ENCODE measurements around the gene HAND2.

HAND2 gene

GRCh38 chr4:173529477-173530325 is at the start of gene HAND2:
Gene HAND2 (minus strand): TSS chr4:173530229. CDS start chr4:173529289, 940 bp downstream.
- no peak for DNase-seq (ENCODE audit: low read depth)

DNA sequence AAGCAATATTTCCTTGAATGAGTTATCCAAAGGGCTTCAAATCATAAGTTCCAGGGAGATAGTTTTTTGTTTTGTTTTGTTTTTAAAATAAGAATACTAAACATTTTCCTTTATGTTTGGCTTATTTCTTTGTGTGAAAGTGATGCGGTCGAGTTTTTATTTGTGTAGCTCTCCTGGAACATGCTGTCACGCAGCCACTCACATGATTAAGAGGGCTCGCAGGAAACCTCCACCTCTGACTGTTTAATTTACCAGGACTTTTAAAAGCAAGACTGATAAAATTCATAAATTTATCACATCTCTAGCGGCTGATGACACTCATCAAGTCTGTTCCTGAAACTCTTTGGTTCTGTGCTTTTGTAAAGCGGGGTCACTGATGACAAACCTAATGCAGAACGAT is 48.9 kb upstream of the HAND2 start:
- no peak for DNase-seq (ENCODE audit: low read depth)

GRCh38 chr4:173577963-173578362 is 47.9 kb upstream of the HAND2 start:
- DNase-seq (ENCODE audit: low read depth) = no peak

- DNase-seq (ENCODE audit: low read depth) = no peak
Observed at GRCh38 chr4:173575482-173576152, 45.6 kb upstream of the HAND2 start.

DNA sequence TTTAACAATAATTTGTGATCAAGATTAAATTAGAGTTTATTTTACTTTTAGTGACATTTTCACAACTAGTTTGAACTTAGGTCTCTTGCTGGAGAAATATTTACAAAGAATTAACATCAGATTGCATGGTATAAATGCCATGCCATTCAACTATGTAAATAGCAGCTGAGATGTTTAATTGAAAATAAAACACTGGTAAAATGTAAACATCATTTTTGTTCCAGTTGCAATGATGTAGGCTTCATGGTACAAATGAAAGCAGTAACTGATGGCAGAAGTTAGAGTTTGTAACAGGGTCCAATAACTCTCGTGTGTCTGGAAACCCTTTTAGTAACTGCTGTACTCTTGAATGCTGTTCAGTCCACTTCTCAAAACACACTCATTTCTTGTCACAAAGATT is 43.7 kb upstream of the HAND2 start:
- DNase-seq (ENCODE audit: low read depth) = no peak

DNA sequence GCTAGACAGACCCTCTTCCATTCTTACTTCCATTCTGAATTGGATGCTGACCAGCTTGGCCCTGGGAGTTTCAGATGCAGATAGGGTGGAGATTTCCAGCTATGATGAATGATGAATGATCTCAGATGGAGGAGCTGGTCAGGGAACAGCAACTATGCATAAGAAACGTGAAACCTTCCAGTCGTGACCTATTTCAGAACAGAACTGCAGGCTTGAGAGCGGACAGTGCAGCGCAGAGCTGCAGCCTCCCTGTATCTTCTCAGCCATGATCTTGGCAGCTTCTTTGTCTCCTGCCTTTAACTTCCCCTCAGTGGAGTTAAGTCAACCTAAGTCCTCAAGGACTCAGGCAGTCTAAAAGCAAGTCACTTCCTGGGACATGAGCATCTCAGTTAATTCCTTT is 43.3 kb upstream of the HAND2 start:
- DNase-seq (ENCODE audit: low read depth) = no peak

DNA sequence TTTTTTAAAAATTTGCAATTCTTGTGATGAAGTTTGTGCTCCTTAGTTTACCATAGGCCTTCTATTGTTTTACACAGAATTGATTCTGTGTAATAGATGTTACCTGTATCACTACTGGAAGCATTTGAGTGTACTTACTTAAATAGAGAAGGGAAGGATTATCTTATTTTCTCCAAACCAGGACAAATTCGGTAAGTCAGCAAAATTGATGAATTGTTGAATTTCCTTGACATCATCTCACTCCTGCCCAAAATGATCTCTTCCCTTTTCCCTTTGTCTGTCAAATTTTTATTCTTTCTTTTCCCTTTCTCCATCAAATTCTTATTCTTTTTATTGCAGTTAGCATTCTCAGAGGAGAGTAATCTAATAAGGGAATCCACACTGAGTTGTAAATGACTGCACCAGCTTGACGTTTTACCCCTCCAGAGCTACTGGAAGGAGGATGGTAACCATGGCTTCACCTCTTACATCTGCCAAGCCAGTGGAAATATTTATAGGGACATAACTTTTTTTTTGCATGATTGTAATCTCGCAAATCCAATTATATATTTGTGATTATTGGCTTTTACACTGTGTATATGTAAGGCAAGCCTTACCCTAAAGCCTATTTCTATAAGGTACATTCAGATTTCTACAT is 42.6 kb upstream of the HAND2 start:
- no peak for DNase-seq (ENCODE audit: low read depth)

DNA sequence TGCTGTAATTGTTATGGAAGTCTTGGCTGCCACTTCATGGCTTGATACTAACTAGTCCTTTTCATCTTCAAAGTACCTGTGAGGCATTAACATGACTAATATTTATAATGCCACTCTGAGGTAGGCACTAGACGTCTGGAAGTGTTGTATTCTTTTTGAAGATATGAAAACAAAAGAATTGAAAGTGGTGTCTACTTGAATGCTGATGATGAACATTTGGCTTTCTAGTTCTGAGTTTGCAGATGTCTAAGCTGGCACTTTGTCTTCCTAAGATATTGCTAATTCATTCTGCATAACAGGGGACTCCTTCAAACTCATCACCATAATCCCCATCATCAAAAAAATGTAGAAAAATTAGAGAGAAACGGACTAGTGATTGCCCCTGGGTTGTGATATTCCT is 41.6 kb upstream of the HAND2 start:
- no peak for DNase-seq (ENCODE audit: low read depth)

- no peak for DNase-seq (ENCODE audit: low read depth)
Observed at GRCh38 chr4:173565281-173565680, 35.3 kb upstream of the HAND2 start.

GRCh38 chr4:173564461-173564860 is 34.4 kb upstream of the HAND2 start:
- no peak for DNase-seq (ENCODE audit: low read depth)

DNA sequence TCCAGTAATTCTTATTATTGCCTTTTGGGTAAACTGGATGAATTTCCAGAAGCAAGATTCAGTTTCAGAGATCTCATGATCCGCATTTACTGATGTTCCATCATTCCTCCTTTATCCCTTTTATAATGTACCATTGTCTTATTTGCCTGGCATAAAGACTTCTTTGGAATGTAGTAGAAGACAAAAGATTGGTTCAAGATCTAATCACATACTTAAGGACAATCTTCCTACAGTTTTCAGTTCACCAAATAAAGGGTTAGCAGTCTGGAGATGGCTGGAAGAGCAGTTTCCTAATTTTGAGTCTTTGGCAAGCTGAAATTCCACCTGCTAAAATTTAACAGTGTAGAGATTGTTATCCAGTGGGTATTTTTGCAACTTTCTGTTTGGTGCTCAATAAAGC is 30.9 kb upstream of the HAND2 start:
- no peak for DNase-seq (ENCODE audit: low read depth)

DNA sequence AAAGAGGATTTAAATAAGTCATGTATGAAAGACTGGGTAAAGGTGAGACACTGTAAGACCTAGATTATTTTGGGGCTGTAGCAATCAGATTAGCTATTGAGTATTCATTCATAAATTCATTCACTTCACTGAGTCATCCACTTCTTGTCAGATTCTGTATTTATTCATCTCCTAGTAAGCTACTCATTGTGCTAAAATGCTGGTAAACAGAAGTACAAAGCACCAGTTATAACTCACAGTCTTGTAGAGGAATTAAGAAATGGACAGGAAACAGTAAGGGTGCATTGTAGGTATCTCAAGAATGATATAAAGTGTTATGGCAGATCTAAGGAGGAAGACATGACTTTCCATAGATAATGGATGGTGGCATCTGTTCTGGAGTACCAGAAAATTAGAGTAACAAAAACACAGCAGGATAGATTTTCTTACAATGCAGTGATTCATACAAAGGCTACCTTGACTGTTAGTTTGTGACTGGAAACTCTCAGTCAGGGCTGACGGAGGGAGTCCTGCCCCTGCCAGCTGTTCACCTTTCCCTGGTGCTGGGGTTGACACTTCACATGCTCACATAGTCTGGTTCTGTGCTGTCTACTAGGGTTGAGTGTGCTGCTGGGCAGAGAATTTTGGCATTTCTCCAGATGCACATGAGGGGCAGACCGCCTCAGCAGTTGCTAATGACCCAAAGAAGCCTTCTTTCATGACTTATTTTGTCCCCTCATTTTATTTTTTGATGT is 26.5 kb upstream of the HAND2 start:
- no peak for DNase-seq (ENCODE audit: low read depth)

DNA sequence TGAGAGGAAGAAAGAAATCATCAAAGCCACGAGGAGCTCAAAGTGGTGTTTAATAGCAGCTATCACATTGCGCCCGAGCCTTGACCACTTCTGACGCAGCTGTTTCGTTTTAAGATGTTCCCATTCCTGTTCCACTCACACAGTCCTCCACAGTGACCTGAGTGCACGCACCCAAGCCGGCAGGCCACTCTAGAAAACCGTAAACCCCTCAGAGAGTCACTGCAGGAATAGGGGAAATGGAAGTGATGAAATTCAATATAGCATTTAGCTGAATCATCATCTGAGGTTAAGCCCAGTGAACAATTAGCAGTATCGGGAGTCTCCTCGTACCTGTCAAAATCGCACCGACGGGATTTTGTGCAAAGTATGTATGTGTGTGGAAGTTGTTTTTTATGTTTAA is 17.9 kb upstream of the HAND2 start:
- no peak for DNase-seq (ENCODE audit: low read depth)

GRCh38 chr4:173546776-173547175 is 16.7 kb upstream of the HAND2 start:
- no peak for DNase-seq (ENCODE audit: low read depth)

DNA sequence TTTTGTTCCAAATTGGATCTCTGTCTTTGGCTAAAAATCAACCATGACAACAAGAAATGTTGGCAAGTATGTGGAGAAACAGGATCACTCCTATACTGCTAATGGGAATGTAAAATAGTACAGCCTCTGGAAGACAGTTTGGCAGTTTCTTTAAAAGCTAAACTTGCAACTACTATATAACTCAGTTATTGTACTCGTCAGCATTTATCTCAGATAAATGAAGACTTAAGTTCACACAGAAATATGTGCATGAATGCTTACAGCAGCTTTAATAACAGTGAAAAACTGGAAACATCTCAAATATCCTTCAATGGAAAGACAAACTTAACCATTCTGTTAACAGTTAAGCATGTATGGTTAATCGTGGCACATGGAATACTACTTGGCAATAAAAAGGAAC is 15.4 kb upstream of the HAND2 start:
- no peak for DNase-seq (ENCODE audit: low read depth)

DNA sequence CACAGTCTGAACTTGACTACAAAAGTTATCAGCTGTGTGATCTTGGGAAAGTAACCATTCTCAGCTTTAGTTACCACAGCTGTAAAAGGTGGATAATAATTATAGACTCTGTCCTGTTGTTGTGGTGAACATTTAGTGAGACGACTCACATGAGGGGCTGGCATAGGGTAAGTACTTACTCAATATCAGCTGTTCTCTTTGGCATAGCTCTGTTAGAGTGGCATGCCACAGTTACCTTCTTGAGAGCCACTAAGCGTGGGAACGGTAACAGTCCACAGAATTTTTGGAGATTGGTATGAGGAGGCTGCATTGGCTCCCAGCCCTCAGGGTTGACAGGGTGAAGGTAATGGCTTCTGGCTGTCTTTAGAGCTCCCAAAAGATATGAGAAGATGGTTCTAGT is 13.2 kb upstream of the HAND2 start:
- DNase-seq (ENCODE audit: low read depth) = no peak

DNA sequence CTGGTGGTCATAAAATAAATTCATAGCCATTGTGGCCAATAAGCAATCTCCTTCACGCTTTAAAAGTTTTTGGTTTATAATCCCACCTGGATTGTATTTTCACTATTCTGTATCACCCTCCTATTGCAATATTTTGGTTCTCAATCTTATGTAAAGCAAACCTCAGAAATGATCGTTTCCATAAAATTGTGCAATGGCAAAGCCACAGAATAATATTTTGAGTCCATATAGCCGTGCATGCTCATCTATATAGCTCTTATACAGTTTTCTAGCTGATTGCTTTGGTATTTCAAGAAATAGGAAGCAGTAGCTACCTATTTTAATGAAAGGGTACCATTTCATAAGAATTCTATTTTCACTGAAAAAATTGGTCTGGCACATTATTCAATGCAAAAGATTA is 10.0 kb upstream of the HAND2 start:
- DNase-seq (ENCODE audit: low read depth) = no peak

DNA sequence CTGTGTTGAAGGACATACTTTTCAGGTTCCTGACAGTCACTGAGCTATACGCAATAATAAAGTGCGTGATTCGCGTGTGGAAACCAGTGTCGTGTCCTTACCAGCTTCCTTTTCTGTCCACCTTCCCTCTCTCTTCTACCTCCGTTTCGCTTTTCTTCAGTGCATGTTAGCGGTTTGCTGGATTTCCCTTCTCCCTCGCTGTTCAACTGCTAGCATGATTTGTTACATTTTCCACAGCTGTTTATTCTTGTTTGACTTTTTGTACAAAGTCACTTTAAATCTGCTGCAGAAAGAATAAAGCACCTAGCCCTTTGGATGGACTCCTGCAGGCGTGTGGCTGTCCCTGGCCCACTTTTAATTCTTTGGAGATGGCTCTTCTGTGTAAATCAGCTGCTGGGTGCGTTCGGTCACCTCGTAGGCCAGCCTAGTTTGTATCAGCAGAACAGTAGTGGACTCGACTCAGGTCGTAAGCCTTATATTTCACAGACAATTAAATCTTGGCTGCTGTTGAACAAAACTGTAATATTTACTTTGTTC is 8.9 kb upstream of the HAND2 start:
- DNase-seq (ENCODE audit: low read depth) = no peak

DNA sequence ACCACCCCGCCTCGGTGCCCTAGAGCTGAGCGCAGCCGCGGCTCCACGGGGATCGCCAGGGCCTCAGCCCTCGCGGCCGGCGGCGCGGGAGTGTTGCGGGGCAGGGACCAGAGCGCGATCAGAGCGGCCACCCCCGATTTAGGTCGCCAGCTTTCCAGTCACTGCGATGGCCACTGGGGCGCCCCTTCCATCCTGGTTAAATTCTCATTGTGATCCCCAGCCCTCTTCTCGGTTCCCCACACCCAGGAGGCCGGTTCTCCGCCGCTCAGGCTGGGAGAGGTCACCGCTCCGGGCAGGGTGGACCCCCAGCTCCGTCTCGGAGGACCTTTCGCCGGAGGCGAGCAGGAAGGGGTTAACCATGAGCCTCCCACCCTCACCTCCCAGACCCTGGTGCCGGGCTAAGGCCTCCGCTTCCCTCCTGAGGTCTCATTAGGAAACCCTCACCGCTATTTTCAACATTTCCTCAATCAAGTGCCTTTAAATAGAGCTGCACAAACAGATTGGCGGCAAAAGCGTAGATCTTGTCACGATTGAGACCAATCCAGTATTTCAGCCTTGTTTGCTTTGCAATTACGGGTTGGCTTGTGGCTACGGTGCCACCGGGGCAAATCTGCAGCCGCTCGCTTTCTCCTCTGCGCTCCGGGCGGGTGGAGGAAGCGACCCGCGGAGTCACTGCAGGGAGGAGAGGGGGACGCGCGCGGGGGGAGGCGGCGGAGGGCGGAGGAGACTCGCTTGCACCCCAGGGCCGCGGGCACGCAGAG is 8.3 kb upstream of the HAND2 start:
- DNase-seq (ENCODE audit: low read depth) = no peak

GRCh38 chr4:173537613-173538147 is 7.7 kb upstream of the HAND2 start:
- DNase-seq (ENCODE audit: low read depth) = no peak

GRCh38 chr4:173536808-173537429 is 6.9 kb upstream of the HAND2 start:
- DNase-seq (ENCODE audit: low read depth) = no peak
